H1 (cell line): ENCODE measurements around the gene SOX6. TPM values are rescaled to one million over a fixed set of nuclear protein-coding genes. Genes with fewer than 3 reads are reported as not detected.

Experiments
- CTCF ChIA-PET: fragments of 300-600 bp; sonication (Branson Sonifier 250); formaldehyde crosslinking; loops from one replicate; lab custom pipeline; 2021; ENCODE audit not compliant: partially characterized antibody; lab: Charles Lee
- POLR2A ChIA-PET: fragments of 300-600 bp; sonication (Branson Sonifier 250); formaldehyde crosslinking; loops from one replicate; lab custom pipeline; 2021; ENCODE audit warnings: inconsistent platforms; ENCODE audit not compliant: partially characterized antibody; lab: Charles Lee
- DNase-seq, 2 experiments: peaks; one replicate each; pipeline versions ENCODE4 v3.0.0 to v3.0.0-alpha.2; 2010 to 2022; ENCODE audit warnings: low spot score in 2 of 2, low read depth in 1 of 2, mixed read lengths in 1 of 2
- FAIRE-seq: peaks from 2 replicates; lab custom pipeline; 2011; peaks lifted over from hg19 to GRCh38; lab: Jason Lieb, UNC
- H2AFZ ChIP-seq: 2 replicates; pipeline ENCODE4 v1.8.1; 2012; ENCODE audit warnings: low read length, inconsistent platforms
- H2AK5ac ChIP-seq: 2 replicates; pipeline ENCODE4 v1.6.1; 2013; ENCODE audit warnings: low read depth, low read length
- H2BK120ac ChIP-seq: replicated peaks from 2 replicates; pipeline ENCODE3; 2013; ENCODE audit warnings: low read depth, low read length, inconsistent platforms
- H2BK12ac ChIP-seq: 2 replicates; pipeline ENCODE4 v1.6.1; 2013; ENCODE audit warnings: low read depth, low read length
- H2BK15ac ChIP-seq: 2 replicates; pipeline ENCODE4 v1.6.1; 2013; ENCODE audit warnings: low read length
- H2BK20ac ChIP-seq: 2 replicates; pipeline ENCODE4 v1.6.1; 2013; ENCODE audit warnings: low read length
- H2BK5ac ChIP-seq: 2 replicates; pipeline ENCODE4 v1.6.1; 2013; ENCODE audit warnings: low read depth, low read length
- H3K14ac ChIP-seq: 2 replicates; pipeline ENCODE4 v1.6.1; 2013; ENCODE audit warnings: inconsistent platforms; ENCODE audit not compliant: insufficient read length
- H3K18ac ChIP-seq: 2 replicates; pipeline ENCODE4 v1.6.1; 2013; ENCODE audit warnings: low read length; ENCODE audit errors: extremely low read depth
- H3K23ac ChIP-seq: 2 replicates; pipeline ENCODE4 v1.6.1; 2013; ENCODE audit warnings: inconsistent platforms; ENCODE audit not compliant: insufficient read length
- H3K23me2 ChIP-seq: 2 replicates; pipeline ENCODE4 v1.6.1; 2013; ENCODE audit warnings: low read depth, low read length
- H3K27ac ChIP-seq: 2 replicates; pipeline ENCODE4 v1.6.1; 2011; ENCODE audit warnings: low read depth, low read length, inconsistent platforms
- H3K27me3 ChIP-seq, 4 experiments: replicated peaks in 1 of 4; 1 replicate in 1 of 4; 2 replicates in 3 of 4; pipeline versions ENCODE4 v1.6.1 to v1.8.1; 2011 to 2013; ENCODE audit warnings: low read length in 3 of 4, mild to moderate bottlenecking in 3 of 4, inconsistent platforms in 2 of 4, mixed read lengths in 2 of 4, moderate library complexity in 1 of 4; ENCODE audit not compliant: control insufficient read depth in 3 of 4, insufficient read depth in 3 of 4; ENCODE audit errors: extremely low read depth in 1 of 4
- H3K36me3 ChIP-seq, 4 experiments: 2 replicates each; pipeline versions ENCODE4 v1.6.1 to v1.8.1; 2011 to 2013; ENCODE audit warnings: mild to moderate bottlenecking in 4 of 4, low read length in 3 of 4, moderate library complexity in 2 of 4, control low read depth in 1 of 4, inconsistent platforms in 1 of 4; ENCODE audit not compliant: insufficient read depth in 4 of 4, control insufficient read depth in 2 of 4
- H3K4ac ChIP-seq: replicated peaks from 2 replicates; pipeline ENCODE3; 2013; ENCODE audit warnings: low read length, low read depth, mixed read lengths, inconsistent platforms; ENCODE audit not compliant: insufficient read length
- H3K4me1 ChIP-seq, 4 experiments: replicated peaks in 1 of 4; 1 replicate in 1 of 4; 2 replicates in 3 of 4; pipeline versions ENCODE4 v1.6.1 to v1.8.1; 2011 to 2013; ENCODE audit warnings: low read length in 3 of 4, inconsistent platforms in 2 of 4, mixed read lengths in 1 of 4; ENCODE audit not compliant: insufficient read depth in 4 of 4, control insufficient read depth in 3 of 4
- H3K4me2 ChIP-seq, 2 experiments: 2 replicates each; pipeline versions ENCODE4 v1.6.1 to v1.8.1; 2011 to 2013; ENCODE audit warnings: low read depth in 2 of 2, low read length in 2 of 2, control low read depth in 1 of 2, inconsistent platforms in 1 of 2, mild to moderate bottlenecking in 1 of 2; ENCODE audit not compliant: insufficient read depth in 1 of 2
- H3K4me3 ChIP-seq, 4 experiments: fragments of 200-600, 300-600 bp in 1 of 4; sonication (generic), shearing (Covaris generic), sonication (Bioruptor Twin) in 1 of 4; 2 replicates each; pipeline versions ENCODE4 v1.5.1 to v1.8.1; 2011 to 2016; ENCODE audit warnings: low read length in 4 of 4, low read depth in 3 of 4, control low read depth in 2 of 4, inconsistent platforms in 2 of 4, mild to moderate bottlenecking in 2 of 4, mixed read lengths in 1 of 4, moderate library complexity in 1 of 4; ENCODE audit not compliant: insufficient read depth in 2 of 4; ENCODE audit errors: extremely low read depth in 1 of 4
- H3K56ac ChIP-seq: replicated peaks from 2 replicates; pipeline ENCODE3; 2013; ENCODE audit warnings: low read depth, mild to moderate bottlenecking, mixed read lengths, low read length, inconsistent platforms; ENCODE audit not compliant: insufficient read length
- H3K79me1 ChIP-seq: 2 replicates; pipeline ENCODE4 v1.6.1; 2013; ENCODE audit warnings: low read depth, low read length, control low read depth
- H3K79me2 ChIP-seq, 2 experiments: 2 replicates each; pipeline versions ENCODE4 v1.6.1 to v1.8.1; 2012 to 2013; ENCODE audit warnings: low read length in 2 of 2, mild to moderate bottlenecking in 2 of 2, inconsistent platforms in 1 of 2; ENCODE audit not compliant: insufficient read depth in 2 of 2, control insufficient read depth in 1 of 2
- H3K9ac ChIP-seq, 4 experiments: replicated peaks in 1 of 4; 1 replicate in 1 of 4; 2 replicates in 3 of 4; pipeline versions ENCODE4 v1.6.1 to v1.8.1; 2011 to 2013; ENCODE audit warnings: low read depth in 3 of 4, low read length in 3 of 4, control low read depth in 2 of 4, mild to moderate bottlenecking in 2 of 4, moderate library complexity in 2 of 4, inconsistent platforms in 1 of 4; ENCODE audit errors: extremely low read depth in 1 of 4
- H3K9me3 ChIP-seq, 2 experiments: 2 replicates each; pipeline versions ENCODE4 v1.6.1 to v1.8.1; 2012 to 2013; ENCODE audit warnings: mild to moderate bottlenecking in 2 of 2, moderate library complexity in 2 of 2, control low read depth in 1 of 2, inconsistent platforms in 1 of 2, low read depth in 1 of 2, low read length in 1 of 2, mixed read lengths in 1 of 2; ENCODE audit not compliant: insufficient read depth in 2 of 2
- H4K20me1 ChIP-seq, 2 experiments: replicated peaks in 1 of 2; 2 replicates each; pipeline versions ENCODE3 to v1.8.1; 2011 to 2013; ENCODE audit warnings: inconsistent platforms in 2 of 2, low read length in 2 of 2, mild to moderate bottlenecking in 1 of 2; ENCODE audit not compliant: insufficient read depth in 2 of 2, control insufficient read depth in 1 of 2
- H4K5ac ChIP-seq: 2 replicates; pipeline ENCODE4 v1.6.1; 2013; ENCODE audit warnings: low read length, low read depth, mixed read lengths, inconsistent platforms; ENCODE audit not compliant: insufficient read length
- H4K8ac ChIP-seq: 2 replicates; pipeline ENCODE4 v1.8.0; 2013; ENCODE audit warnings: mild to moderate bottlenecking, moderate library complexity, low read length, inconsistent platforms; ENCODE audit not compliant: insufficient read depth; ENCODE audit errors: extremely low read depth
- H4K91ac ChIP-seq: replicated peaks from 2 replicates; pipeline ENCODE3; 2013; ENCODE audit warnings: low read length, mixed read lengths, inconsistent platforms; ENCODE audit not compliant: insufficient read length
- ATF2 ChIP-seq: IDR thresholded peaks from 2 replicates; pipeline ENCODE4 v1.6.1; 2012; ENCODE audit warnings: low read length, inconsistent platforms
- EGR1 ChIP-seq: IDR thresholded peaks from 2 replicates; pipeline ENCODE4 v1.6.1; 2011; ENCODE audit warnings: low read depth, low read length, borderline replicate concordance
- GABPA ChIP-seq: IDR thresholded peaks from 2 replicates; pipeline ENCODE4 v1.6.1; 2011; ENCODE audit warnings: mild to moderate bottlenecking, low read length, moderate library complexity, borderline replicate concordance; ENCODE audit not compliant: insufficient read depth
- POLR2A ChIP-seq, 2 experiments: IDR thresholded peaks; 1 replicate in 1 of 2; 2 replicates in 1 of 2; pipeline ENCODE4 v1.6.1; 2011; ENCODE audit warnings: low read depth in 2 of 2, low read length in 2 of 2, mild to moderate bottlenecking in 2 of 2; ENCODE audit errors: control extremely low read depth in 1 of 2
- RFX5 ChIP-seq: IDR thresholded peaks from 2 replicates; pipeline ENCODE4 v1.6.1; 2011; ENCODE audit warnings: low read depth, low read length, improper control_type of control experiment, borderline replicate concordance
- SIN3A ChIP-seq, 2 experiments: IDR thresholded peaks in 1 of 2; conservative IDR thresholded peaks in 1 of 2; 2 replicates each; pipeline ENCODE4 v1.6.1; 2011 to 2012; ENCODE audit warnings: low read length in 2 of 2, improper control_type of control experiment in 1 of 2, low read depth in 1 of 2, mild to moderate bottlenecking in 1 of 2
- SP1 ChIP-seq: IDR thresholded peaks from 2 replicates; pipeline ENCODE4 v1.6.1; 2011; ENCODE audit warnings: low read depth, low read length
- SUZ12 ChIP-seq: fragments of 200-600 bp; sonication (generic); IDR thresholded peaks from 2 replicates; pipeline ENCODE4 v1.6.1; 2012; ENCODE audit warnings: mild to moderate bottlenecking, inconsistent platforms, low read length, moderate library complexity, mixed read lengths
- TAF1 ChIP-seq: IDR thresholded peaks from 2 replicates; pipeline ENCODE4 v1.6.1; 2011; ENCODE audit warnings: mild to moderate bottlenecking, low read depth, low read length
- TAF7 ChIP-seq: optimal IDR thresholded peaks from 2 replicates; pipeline ENCODE3; 2011; ENCODE audit warnings: low read depth, mild to moderate bottlenecking, inconsistent platforms, low read length, moderate library complexity, borderline replicate concordance
- TBP ChIP-seq: IDR thresholded peaks from 2 replicates; pipeline ENCODE4 v1.6.1; 2011; ENCODE audit warnings: low read depth, low read length, improper control_type of control experiment
- YY1 ChIP-seq: IDR thresholded peaks from 2 replicates; pipeline ENCODE4 v1.6.1; 2011; ENCODE audit warnings: low read depth, mild to moderate bottlenecking, low read length
- WGBS, 2 experiments: shearing (Covaris generic) in 1 of 2; methylation state at CpG; one replicate each; pipeline versions ENCODE4 v1.1.6 to v1.1.7; 2013 to 2015; ENCODE audit warnings: low lambda C conversion rate in 2 of 2, mixed read lengths in 2 of 2, inconsistent platforms in 1 of 2, low coverage in 1 of 2, missing lambda C conversion rate in 1 of 2; ENCODE audit not compliant: insufficient replicate concordance in 2 of 2, insufficient coverage in 1 of 2, insufficient read length in 1 of 2; ENCODE audit errors: extremely low coverage in 1 of 2, missing lambda C conversion rate in 1 of 2; 5-methylcytosine and 5-hydroxymethylcytosine counted together
- polyA plus RNA-seq, 7 experiments: library from polyadenylated mRNA; depleted of rRNA in 3 of 7; stranded (reverse) in 5 of 7; unstranded in 2 of 7; fragments of >200 nt in 5 of 7; fragments of 200-250 nt in 2 of 7; gene quantifications; 1 replicate in 5 of 7; 2 replicates in 1 of 7; 4 replicates in 1 of 7; pipeline versions ENCODE4 v1.2.1 to v1.2.3, GENCODE V29; 2011 to 2013; ENCODE audit warnings: missing spikeins in 2 of 7, mixed read lengths in 2 of 7
- total RNA-seq: library from RNA; stranded (reverse); fragmentation: NEBNext Ultra II Directional; extraction: Animal tissue kit (Norgen Biotek cat#: 25700); gene quantifications from 2 replicates; pipeline ENCODE4 v1.2.1, GENCODE V29; 2021

Gene SOX6
- total and polyA plus RNA-seq, 2 of the 8 experiments (the other 6 are each of a cell fraction or from before 2014, with no cell fraction given), result 0.09 TPM; not detected in 1

GRCh38 chr11:16043617-16044016, 312.7 kb downstream of the SOX6 start:
- H3K9ac ChIP-seq, result no peak overlapping the region

More at GRCh38 chr11:16043617-16044016, 312.7 kb downstream of the SOX6 start:
- no peak overlapping the region for H3K18ac ChIP-seq
- H2AFZ ChIP-seq, result no peak overlapping the region
- H3K36me3 ChIP-seq, result no peaks in the 10 kb centered on the region
- no peak overlapping the region for H3K14ac ChIP-seq
- H3K79me2 ChIP-seq, result no peaks in the 10 kb centered on the region
- no peaks in the 10 kb centered on the region for H3K27me3 ChIP-seq
- no peak overlapping the region for H2AK5ac ChIP-seq
- H2BK5ac ChIP-seq, result no peak overlapping the region
- WGBS, 2 experiments, result 91% methylated on average over 2 of the region's 2 CpGs; no CpG with 5 or more reads in 1 of the 2 experiments
- no peak overlapping the region for H2BK12ac ChIP-seq
- no peak overlapping the region for H4K5ac ChIP-seq
- H3K4ac ChIP-seq, result no peak overlapping the region
- no peak overlapping the region for H4K8ac ChIP-seq
- no peak overlapping the region for H3K56ac ChIP-seq
- H2BK15ac ChIP-seq, result no peak overlapping the region
- no peaks in the 10 kb centered on the region for H3K9me3 ChIP-seq
- FAIRE-seq (no peak), DNase-seq (no peak)
- no peak overlapping the region for H4K91ac ChIP-seq
- H3K4me1 ChIP-seq, result peaks cover 0 to 11% (median 8%) of the 10 kb centered on the region in 4 experiments; a peak in 5 of 7 replicates
- TF ChIP-seq RFX5, result no peak
- no peak for TF ChIP-seq EGR1
- TF ChIP-seq SP1, result no peak
- TF ChIP-seq TBP, result no peak
- no peak for TF ChIP-seq TAF7
- TF ChIP-seq POLR2A (IDR thresholded peaks at IDR 0.05; ENCODE audit: control extremely low read depth in 1 of 2, low read depth in 2 of 2, low read length in 2 of 2), result no peak
- TF ChIP-seq SUZ12, result no peak
- TF ChIP-seq TAF1, result no peak
- TF ChIP-seq GABPA, result no peak
- TF ChIP-seq YY1, result no peak
- TF ChIP-seq SIN3A (conservative IDR thresholded peaks at IDR 0.05 in 1 of 2, IDR thresholded peaks at IDR 0.05 in 1 of 2; ENCODE audit: low read depth in 1 of 2, low read length in 2 of 2), result no peak
- TF ChIP-seq ATF2, result no peak
- no peaks in the 10 kb centered on the region for H3K79me1 ChIP-seq
- CTCF ChIA-PET, result no interaction called here
- no peaks in the 10 kb centered on the region for H4K20me1 ChIP-seq
- H3K23ac ChIP-seq, result no peak overlapping the region
- H2BK120ac ChIP-seq, result no peak overlapping the region
- H3K23me2 ChIP-seq, result peaks cover 2% of the 10 kb centered on the region; the same call in 1 of the 2 replicates
- POLR2A ChIA-PET, result no interaction called here
- H3K27ac ChIP-seq, result no peak overlapping the region
- H3K4me3 ChIP-seq, result no peak overlapping the region
- H2BK20ac ChIP-seq, result no peak overlapping the region
- H3K4me2 ChIP-seq, result no peak overlapping the region
